Retinal pigment epithelial cell (primary cell): Measurements from ENCODE around the gene BCKDK.
"Not testable (repeated sequence)": the region's sequence is repeated elsewhere in the genome, so short reads cannot be mapped to it uniquely, and the experiment has no call there.

Source experiments
- DNase-seq: peaks from one replicate; pipeline ENCODE4 v3.0.0-alpha.2; 2010; ENCODE audit warnings: low read depth
- H3K4me3 ChIP-seq: 2 replicates; pipeline ENCODE4 v1.5.1; 2011; ENCODE audit warnings: mild to moderate bottlenecking, low read length, control low read depth, moderate library complexity
- CTCF ChIP-seq: conservative IDR thresholded peaks from 2 replicates; pipeline ENCODE4 v1.5.1; 2011; ENCODE audit warnings: low read depth, low read length, control low read depth, inconsistent platforms

The BCKDK gene

GRCh38 chr16:31145398-31145990 is 37.3 kb downstream of the BCKDK start:
- TF ChIP-seq CTCF: no peak
- no peak for DNase-seq

GRCh38 chr16:31147574-31147973 is 39.4 kb downstream of the BCKDK start:
- H3K4me3 ChIP-seq: no peak overlapping the region
- no peak for DNase-seq
- no peak for TF ChIP-seq CTCF

More at GRCh38 chr16:31145398-31145990, 37.3 kb downstream of the BCKDK start:
- no peak overlapping the region for H3K4me3 ChIP-seq

GRCh38 chr16:31148281-31148728 is 40.1 kb downstream of the BCKDK start:
- TF ChIP-seq CTCF: no peak
- H3K4me3 ChIP-seq: no peak overlapping the region
- no peak for DNase-seq

- no peak overlapping the region for H3K4me3 ChIP-seq
- no peak for DNase-seq
Measured at GRCh38 chr16:31148896-31149295, 40.7 kb downstream of the BCKDK start.

GRCh38 chr16:31149332-31149731 is 41.1 kb downstream of the BCKDK start:
- no peak overlapping the region for H3K4me3 ChIP-seq
- no peak for TF ChIP-seq CTCF
- no peak for DNase-seq

More at GRCh38 chr16:31148896-31149295, 40.7 kb downstream of the BCKDK start:
- TF ChIP-seq CTCF: no peak

GRCh38 chr16:31149894-31150890 is 42.0 kb downstream of the BCKDK start, which contains the start of gene PRSS36:
PRSS36 (minus strand) TSS chr16:31150066; CDS start chr16:31150035, 31 bp downstream.
- H3K4me3 ChIP-seq: no peak within 1 kb of the TSS
- DNase-seq: no peak
- no peak for TF ChIP-seq CTCF

- not testable (repeated sequence) for H3K4me3 ChIP-seq, DNase-seq
Measured at GRCh38 chr16:31150976-31151375, 42.8 kb downstream of the BCKDK start.
